Prostate gland (tissue), 2 donors: Measurements from ENCODE around the gene E2F2. TPM values are rescaled to one million over a fixed set of nuclear protein-coding genes. Genes with fewer than 3 reads are reported as not detected.
A peak's percentile ranks its signal among the peaks of the same experiment; 100 is the strongest.

Experiments used
- DNase-seq: peaks from one replicate; pipeline ENCODE4 v3.0.0-alpha.2; 2019; ENCODE audit warnings: low spot score
- H3K27ac ChIP-seq, 2 donors: fragments of 200-600 bp; sonication (generic); 2 replicates each; pipeline ENCODE4 v1.5.1; 2017 to 2019
- H3K27me3 ChIP-seq: fragments of 200-600 bp; sonication (generic); replicated peaks from 2 replicates; pipeline ENCODE4 v1.5.1; 2019; ENCODE audit not compliant: insufficient read depth
- H3K36me3 ChIP-seq, 2 donors: fragments of 200-600 bp; sonication (generic); 1 replicate in 1 of 2; 2 replicates in 1 of 2; pipeline versions ENCODE4 v1.5.1 to v1.8.1; 2017 to 2019
- H3K4me1 ChIP-seq: fragments of 200-600 bp; sonication (generic); replicated peaks from 2 replicates; pipeline ENCODE4 v1.5.1; 2019
- H3K4me3 ChIP-seq, 2 donors: fragments of 200-600 bp; sonication (generic); 2 replicates each; pipeline ENCODE4 v1.5.1; 2017 to 2019
- H3K9me3 ChIP-seq: fragments of 200-600 bp; sonication (generic); 2 replicates; pipeline ENCODE4 v1.5.1; 2017
- CTCF ChIP-seq, 4 experiments: fragments of 200-600 bp in 2 of 4; fragments of 450-650 bp in 2 of 4; sonication (generic) in 2 of 4; IDR thresholded peaks; 1 replicate in 3 of 4; 2 replicates in 1 of 4; pipeline ENCODE4 v1.5.1; 2016 to 2019; ENCODE audit warnings: antibody characterized with exemption in 4 of 4, mild to moderate bottlenecking in 2 of 4, moderate library complexity in 2 of 4
- POLR2A ChIP-seq: fragments of 450-650 bp; IDR thresholded peaks from one replicate; pipeline ENCODE4 v1.6.1; 2016; ENCODE audit warnings: antibody characterized with exemption, mild to moderate bottlenecking
- POLR2AphosphoS5 ChIP-seq: sonication (generic); formaldehyde crosslinking; IDR thresholded peaks from one replicate; pipeline ENCODE4 v1.6.1; 2017; ENCODE audit warnings: antibody characterized with exemption
- WGBS: methylation state at CpG from one replicate; pipeline ENCODE4 v1.1.5; 2018; 5-methylcytosine and 5-hydroxymethylcytosine counted together
- intact Hi-C: fragments of 100-400 bp; cut with DNase I; formaldehyde crosslinking; loops from one replicate; pipeline ENCODE4 v1.14.2; 2022
- total RNA-seq, 2 donors: library from RNA; depleted of rRNA; stranded (reverse); fragments of >200 nt; gene quantifications; one replicate each; pipeline ENCODE4 v1.1.0, GENCODE V29; 2016

E2F2 gene
- total RNA-seq, 2 donors from 2014 or later, result 1.0 to 4.1 TPM

- Histone ChIP-seq H3K27me3 (no peaks in the 10 kb centered on the region), H3K9me3 (no peaks in the 10 kb centered on the region), H3K4me1 (peaks cover 8% of the 10 kb centered on the region), H3K4me3 (peak overlapping the region; percentile 78 to 80), H3K27ac (peak overlapping the region; percentile 86 to 95), H3K36me3 (no peaks in the 10 kb centered on the region)
- intact Hi-C loops, result no loop called here
- peak; percentile 39 for TF ChIP-seq POLR2AphosphoS5
- no peak for TF ChIP-seq CTCF (IDR thresholded peaks at IDR 0.05)
- peak; percentile 48 for TF ChIP-seq POLR2A
- WGBS, result 1% methylated on average over 30 of the region's 34 CpGs
- peak; percentile 52 for DNase-seq
These were observed 27.3 kb upstream of the E2F2 start for GRCh38 chr1:23558140-23558871.

- Histone ChIP-seq H3K9me3 (no peaks in the 10 kb centered on the region), H3K4me3 (peak overlapping the region; percentile 78 to 80), H3K27ac (peak overlapping the region; percentile 86 to 95), H3K4me1 (peaks cover 8% of the 10 kb centered on the region), H3K27me3 (no peaks in the 10 kb centered on the region), H3K36me3 (no peaks in the 10 kb centered on the region)
- 29% methylated on average over 8 of the region's 8 CpGs for WGBS
- TF ChIP-seq POLR2AphosphoS5 (no peak), POLR2A (no peak), CTCF (IDR thresholded peaks at IDR 0.05) (no peak)
- DNase-seq, result no peak
- intact Hi-C loops, result no loop called here
These were observed 26.6 kb upstream of the E2F2 start for GRCh38 chr1:23557471-23558124.

GRCh38 chr1:23556635-23557470 is 25.8 kb upstream of the E2F2 start:
- intact Hi-C loops, result no loop called here
- Histone ChIP-seq H3K4me3 (peak overlapping the region in 1 of 2 donors; percentile 80), H3K27me3 (no peaks in the 10 kb centered on the region), H3K36me3 (no peaks in the 10 kb centered on the region), H3K9me3 (no peaks in the 10 kb centered on the region), H3K4me1 (peaks cover 8% of the 10 kb centered on the region), H3K27ac (peak overlapping the region; percentile 86 to 95)
- TF ChIP-seq POLR2A (no peak), CTCF (IDR thresholded peaks at IDR 0.05) (no peak), POLR2AphosphoS5 (no peak)
- DNase-seq, result no peak
- WGBS, result 55% methylated on average over 4 of the region's 4 CpGs

- no peak for DNase-seq
- Histone ChIP-seq H3K36me3 (no peaks in the 10 kb centered on the region), H3K4me3 (peak overlapping the region in 1 of 2 donors; percentile 80), H3K9me3 (no peaks in the 10 kb centered on the region), H3K27ac (peak overlapping the region; percentile 86 to 95), H3K27me3 (no peaks in the 10 kb centered on the region), H3K4me1 (peaks cover 5% of the 10 kb centered on the region)
- intact Hi-C loops, result no loop called here
- TF ChIP-seq POLR2A (no peak), POLR2AphosphoS5 (no peak), CTCF (IDR thresholded peaks at IDR 0.05) (no peak)
- 41% methylated on average over 9 of the region's 9 CpGs for WGBS
These were observed 25.1 kb upstream of the E2F2 start for GRCh38 chr1:23555986-23556634.
